Measurements from ENCODE around the gene CDKAL1.
"Not testable (repeated sequence)": the region's sequence is repeated elsewhere in the genome, so short reads cannot be mapped to it uniquely, and the experiment has no call there.

The CDKAL1 gene

DNA sequence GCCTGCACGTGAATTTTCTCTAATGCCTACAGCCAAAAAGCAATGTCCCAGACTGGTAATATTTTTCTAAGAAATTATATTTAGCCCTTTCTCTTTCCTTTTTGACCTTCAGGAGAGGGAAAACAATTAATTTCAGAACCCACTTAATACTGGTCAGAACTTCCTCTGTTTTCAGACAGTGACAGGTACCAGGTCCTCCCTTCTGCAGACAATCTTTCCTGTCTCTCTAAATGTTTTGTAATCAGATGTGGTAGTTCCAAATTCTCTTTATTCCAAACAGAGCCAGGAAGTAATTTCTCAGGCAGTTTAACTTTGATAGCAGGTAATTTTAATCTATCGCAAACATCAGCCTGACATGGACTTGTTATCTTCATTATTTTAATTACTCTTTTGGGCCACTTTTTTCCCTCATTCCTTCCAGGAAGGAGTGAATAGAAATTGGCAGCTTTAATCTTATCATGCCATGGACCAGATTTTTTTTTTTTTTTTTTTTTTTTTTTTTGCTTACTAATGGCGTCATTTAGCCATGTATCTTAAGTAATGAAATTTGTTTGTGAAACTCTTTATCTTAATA is 710.7 kb downstream of the CDKAL1 start:
- DNase-seq (ENCODE audit: low read depth, low spot score): no peak

GRCh38 chr6:21245488-21245887 is 711.2 kb downstream of the CDKAL1 start:
- DNase-seq (ENCODE audit: low read depth, low spot score): no peak

- no peak for DNase-seq (ENCODE audit: low read depth, low spot score)
Measured at GRCh38 chr6:21246075-21246474, 711.8 kb downstream of the CDKAL1 start.

DNA sequence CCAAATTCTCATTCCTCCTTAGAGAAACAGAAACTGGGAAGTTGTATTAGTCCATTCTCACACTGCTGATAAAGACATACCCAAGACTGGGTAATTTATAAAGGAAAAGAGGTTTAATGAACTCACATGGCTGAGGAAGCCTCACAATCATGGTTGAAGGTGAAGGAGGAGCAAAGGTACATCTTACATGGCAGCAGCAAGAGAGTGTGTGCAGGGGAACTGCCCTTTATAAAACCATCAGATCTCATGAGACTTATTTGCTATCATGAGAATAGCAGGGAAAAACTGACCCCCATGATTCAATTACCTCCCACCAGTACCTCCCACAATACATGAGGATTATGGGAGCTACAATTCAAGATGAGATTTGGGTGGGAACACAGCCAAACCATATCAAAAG is 720.2 kb downstream of the CDKAL1 start:
- DNase-seq (ENCODE audit: low read depth, low spot score): not testable (repeated sequence)

GRCh38 chr6:21256197-21256596 is 721.9 kb downstream of the CDKAL1 start:
- no peak for DNase-seq (ENCODE audit: low read depth, low spot score)

GRCh38 chr6:21257125-21257524 is 722.9 kb downstream of the CDKAL1 start:
- no peak for DNase-seq (ENCODE audit: low read depth, low spot score)

DNA sequence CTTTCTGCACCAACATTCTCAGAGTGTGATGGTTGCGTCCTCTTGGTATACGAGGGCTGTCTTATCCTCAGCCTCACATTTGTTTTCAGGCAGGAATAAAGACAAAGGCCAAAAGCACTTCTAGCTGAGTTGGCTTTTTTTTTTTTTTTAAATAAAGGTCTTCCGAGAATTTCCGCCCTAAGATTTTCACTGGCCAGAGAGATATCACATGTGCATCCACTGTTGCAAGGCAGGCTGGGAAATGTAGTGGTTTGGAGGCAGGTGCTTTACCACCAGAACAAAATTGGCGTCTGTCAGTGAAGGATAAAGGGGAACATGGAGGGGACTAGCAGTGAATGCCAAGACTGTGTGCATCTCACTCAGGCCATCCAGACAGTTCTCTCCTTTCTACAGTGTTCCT is 724.4 kb downstream of the CDKAL1 start:
- no peak for DNase-seq (ENCODE audit: low read depth, low spot score)

- no peak for DNase-seq (ENCODE audit: low read depth, low spot score)
Measured at GRCh38 chr6:21259660-21260059, 725.4 kb downstream of the CDKAL1 start.

DNA sequence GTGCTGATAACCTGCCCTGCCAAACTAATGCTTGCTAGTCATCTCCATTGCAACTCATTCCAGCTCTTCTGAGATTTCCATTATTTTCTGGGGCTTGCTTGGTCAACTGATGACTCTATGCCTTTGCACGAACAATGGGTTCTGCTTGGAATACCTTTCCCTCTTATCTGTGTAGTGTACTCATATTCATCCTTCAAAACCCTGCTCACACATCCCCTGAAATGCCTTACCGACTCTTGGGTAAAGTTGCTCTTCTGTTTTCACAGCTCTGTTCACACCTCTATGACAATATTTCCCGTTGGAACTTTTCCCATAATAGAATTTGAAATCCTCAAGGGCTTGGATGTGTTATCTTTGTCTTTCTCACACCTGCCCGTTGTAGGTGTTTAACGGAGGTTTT is 728.2 kb downstream of the CDKAL1 start:
- no peak for DNase-seq (ENCODE audit: low read depth, low spot score)

- DNase-seq (ENCODE audit: low read depth, low spot score): no peak
Measured at GRCh38 chr6:21263531-21264287, 729.5 kb downstream of the CDKAL1 start.

- no peak for DNase-seq (ENCODE audit: low read depth, low spot score)
Measured at GRCh38 chr6:21264288-21265033, 730.2 kb downstream of the CDKAL1 start.

GRCh38 chr6:21265034-21265729 is 730.9 kb downstream of the CDKAL1 start:
- DNase-seq (ENCODE audit: low read depth, low spot score): no peak

DNA sequence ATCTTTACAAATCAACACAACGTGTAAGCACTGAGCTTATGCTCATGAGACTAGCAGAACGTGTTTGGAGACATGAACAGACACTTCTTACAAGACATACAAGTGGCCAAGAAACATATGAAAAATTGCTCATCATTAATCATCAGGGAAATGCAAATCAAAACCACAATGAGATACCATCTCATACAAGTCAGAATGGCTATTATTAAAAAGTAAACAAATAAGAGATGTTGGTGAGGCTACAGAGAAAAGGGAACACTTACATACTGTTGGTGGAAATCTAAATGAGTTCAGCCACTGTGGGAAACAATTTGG is 731.4 kb downstream of the CDKAL1 start:
- DNase-seq (ENCODE audit: low read depth, low spot score): no peak

DNA sequence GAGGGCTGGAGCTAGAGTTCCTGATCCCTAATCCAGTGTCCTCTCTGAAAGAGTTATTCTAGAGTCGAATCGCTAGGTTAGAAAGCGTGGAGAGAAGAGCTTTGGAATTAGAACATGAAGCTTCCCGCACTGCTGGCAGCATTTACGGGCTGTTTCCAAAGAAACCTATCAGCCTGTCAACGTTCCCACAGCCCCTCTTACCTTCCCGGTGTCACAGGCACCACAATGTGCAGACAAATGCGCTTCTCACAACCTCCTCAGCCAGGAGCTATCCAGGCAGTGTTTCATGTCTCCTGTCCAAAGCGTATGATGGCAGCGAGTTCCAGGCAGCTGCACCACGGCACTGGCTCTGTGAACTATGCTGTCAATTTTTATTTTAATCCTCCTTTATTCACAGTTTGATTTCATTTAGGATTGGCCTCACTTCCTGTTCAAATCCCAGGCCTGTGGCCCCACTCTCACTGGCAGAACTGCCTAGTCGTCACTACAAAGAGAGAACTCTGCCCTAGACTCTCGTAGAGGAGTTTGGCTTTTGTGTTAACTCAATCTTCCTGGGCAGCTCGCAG is 736.5 kb downstream of the CDKAL1 start:
- DNase-seq (ENCODE audit: low read depth, low spot score): no peak

DNA sequence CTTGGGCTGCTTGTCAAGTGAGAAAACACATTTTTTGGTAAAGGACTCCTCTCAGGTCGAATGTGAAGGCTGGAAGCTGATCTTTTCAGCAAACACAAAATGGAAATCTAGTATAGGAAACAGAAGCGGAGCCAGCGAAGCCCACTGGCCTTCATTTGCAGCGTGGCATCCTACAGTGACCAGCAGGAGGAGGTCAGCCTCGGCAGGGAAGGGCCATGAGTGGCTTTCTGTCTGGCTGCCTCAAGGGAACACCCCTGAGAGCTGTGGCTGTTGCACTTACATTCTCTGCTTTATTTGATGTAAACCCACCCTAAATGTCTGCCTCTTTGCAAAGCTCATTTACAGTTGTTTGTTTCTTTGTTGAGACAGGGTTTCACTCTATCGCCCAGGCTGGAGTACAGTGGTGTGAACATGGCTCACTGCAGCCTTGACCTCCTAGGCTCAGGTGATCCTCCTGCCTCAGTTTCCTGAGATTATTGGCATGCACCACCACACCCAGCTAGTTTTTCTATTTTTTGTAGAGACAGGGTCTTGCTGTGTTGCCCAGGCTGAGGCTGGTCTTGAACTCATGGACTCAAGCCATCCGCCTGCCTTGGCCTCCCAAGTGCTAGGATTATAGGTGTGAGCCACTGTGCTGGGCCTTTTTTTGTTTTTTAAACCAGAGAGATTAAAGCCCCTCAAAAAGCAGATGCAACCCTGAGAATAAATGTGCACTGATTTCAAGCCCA is 737.3 kb downstream of the CDKAL1 start:
- no peak for DNase-seq (ENCODE audit: low read depth, low spot score)

DNA sequence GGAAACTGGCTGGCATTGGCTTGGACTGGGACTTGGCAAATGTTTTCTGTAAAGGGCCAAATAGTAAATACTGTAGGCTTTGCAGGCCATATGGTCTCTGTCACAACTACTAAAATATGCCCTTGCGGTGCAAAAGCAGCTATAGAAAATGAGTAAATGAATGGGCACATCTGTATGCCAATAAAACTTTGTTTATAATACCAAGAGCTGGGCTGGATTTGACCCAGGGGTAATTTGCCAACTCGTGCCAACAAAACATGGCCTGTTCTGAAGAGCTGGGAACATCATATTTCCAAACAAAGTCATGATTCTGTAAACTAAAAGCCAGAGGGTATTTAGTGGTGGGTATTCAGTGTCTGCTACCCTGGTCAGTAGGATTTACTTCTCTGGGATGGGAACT is 739.2 kb downstream of the CDKAL1 start:
- DNase-seq (ENCODE audit: low read depth, low spot score): no peak

DNA sequence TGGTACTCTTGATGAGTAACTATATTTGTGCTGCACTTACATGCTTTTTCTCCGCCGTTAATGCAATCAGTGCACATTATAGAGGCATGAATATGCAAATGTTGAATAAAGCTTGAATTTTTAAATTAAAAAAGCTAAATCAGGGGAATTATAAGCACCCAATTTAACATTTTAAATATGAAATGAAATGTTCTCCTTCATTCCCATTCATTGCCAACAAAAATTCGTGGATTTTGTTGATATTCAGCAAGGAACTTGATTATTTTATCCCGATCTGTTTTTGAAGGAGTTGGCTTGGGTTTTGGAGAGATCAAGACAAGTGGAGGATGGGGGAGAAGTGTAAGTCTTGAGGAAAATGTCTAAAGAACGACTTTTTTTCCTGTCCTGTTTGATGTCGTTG is 740.6 kb downstream of the CDKAL1 start:
- no peak for DNase-seq (ENCODE audit: low read depth, low spot score)

DNA sequence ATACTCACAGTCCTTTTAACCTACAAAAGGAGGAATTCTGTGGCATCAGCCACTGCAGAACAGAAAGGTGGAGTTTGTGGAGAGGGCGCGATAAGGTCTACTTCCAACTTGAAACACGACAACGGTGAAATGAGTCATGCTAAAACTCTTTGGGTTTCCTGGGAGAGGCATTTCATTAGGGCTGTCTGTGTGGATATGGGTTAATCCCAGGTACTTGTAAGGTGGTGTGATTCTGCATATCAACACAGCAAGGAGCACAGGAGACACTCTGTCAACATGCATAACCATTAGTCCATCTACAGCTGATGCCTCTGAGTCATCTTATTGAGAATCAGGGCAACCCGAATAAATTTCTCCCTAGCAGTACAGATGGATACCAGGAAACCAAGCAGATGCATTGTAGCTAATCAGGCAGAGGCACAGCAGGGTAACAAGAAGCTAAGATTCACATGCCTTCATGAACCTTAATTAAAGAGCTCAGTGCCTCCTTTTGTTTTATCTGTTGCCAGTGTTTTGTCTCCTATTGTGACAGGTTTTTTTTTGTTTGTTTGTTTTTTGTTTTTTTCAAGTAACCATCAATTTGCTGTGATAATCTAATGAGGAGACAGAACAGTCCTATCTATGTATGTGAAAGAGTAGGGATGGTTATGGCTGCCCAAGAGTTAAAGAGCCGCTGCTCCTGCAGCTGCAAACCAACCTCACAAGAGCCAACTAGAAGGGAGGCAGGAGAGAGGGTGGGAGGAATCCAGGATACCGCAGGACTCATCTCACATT is 743.5 kb downstream of the CDKAL1 start:
- no peak for DNase-seq (ENCODE audit: low read depth, low spot score)

DNA sequence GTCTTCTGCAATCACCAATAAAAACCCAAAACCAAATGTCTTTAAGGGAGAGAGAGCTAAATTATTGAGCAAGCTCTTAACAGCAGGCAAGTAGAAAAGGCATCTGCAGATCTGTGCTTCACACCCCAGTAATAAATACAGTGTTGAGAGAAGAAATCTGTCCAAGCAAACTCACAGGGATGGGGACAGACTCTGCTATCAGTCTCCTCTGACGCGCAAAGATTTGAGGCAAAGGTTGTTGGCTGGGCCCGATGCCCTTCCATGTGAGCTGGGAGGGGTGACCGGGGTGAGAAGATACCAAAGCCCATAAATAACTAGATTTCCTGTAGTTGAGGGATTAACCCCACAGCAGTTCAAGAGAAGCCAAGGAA is 744.1 kb downstream of the CDKAL1 start:
- no peak for DNase-seq (ENCODE audit: low read depth, low spot score)

DNA sequence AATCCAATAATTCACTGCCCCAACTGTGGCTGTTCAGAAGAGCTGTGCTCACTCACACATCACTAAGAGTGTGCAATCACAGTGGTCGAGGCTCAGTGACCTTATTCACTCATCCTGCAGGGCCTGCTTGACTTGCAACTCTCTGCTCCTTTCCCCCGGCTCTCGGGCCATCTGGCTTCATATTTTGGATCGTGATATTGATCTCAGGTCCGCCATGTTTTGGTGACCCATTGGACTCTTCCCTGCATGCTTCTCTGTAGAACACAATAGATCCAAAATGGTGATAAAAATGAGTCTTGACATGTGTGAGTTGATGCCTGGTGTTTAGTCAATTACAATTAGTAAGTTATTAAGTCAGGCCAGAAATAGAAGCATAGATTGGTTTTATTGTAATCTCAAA is 745.4 kb downstream of the CDKAL1 start:
- DNase-seq (ENCODE audit: low read depth, low spot score): no peak

- no peak for DNase-seq (ENCODE audit: low read depth, low spot score)
Measured at GRCh38 chr6:21281366-21281765, 747.1 kb downstream of the CDKAL1 start.
